ENCODE data around the gene RABGAP1L.
"Not testable (repeated sequence)": the region's sequence is repeated elsewhere in the genome, so short reads cannot be mapped to it uniquely, and the experiment has no call there.

Gene RABGAP1L

GRCh38 chr1:174166530-174167264 lies 7.4 kb downstream of the RABGAP1L start:
- no peak for ATAC-seq
- Mint-ChIP-seq H3K4me3 (no peak overlapping the region), H3K4me1 (peaks cover 64% of the 10 kb centered on the region), H3K27ac (peak overlapping the region in 1 of 2 donors; percentile 58), H3K27me3 (no peaks in the 10 kb centered on the region), H3K9me3 (no peaks in the 10 kb centered on the region)
- DNase-seq, result no peak

DNA sequence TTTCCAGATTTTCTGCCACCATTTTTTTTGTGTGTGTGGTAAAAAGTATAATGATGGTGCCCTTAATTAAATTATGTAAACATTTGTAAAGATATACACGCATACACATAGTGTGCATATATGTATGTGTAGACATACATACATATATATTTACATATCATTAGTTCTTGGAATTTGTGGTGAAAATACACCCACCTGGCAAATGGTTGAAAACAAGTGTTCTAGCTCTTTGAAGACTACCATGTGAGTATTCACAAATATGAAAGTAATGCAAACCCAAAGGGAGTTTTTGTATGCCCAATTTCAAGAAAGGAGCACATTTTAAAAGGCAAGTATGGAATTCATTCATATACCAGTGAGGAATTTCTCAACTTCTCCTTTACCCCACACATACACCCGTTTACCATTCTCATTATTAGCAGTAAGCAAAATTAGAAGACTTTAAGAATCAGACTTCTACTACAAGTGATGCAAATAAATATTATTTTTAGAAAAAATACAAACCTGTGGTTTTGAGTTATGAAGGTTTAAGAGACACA lies 8.0 kb downstream of the RABGAP1L start:
- no peak for DNase-seq
- H3K4me1 Mint-ChIP-seq, result peaks cover 64% of the 10 kb centered on the region

DNA sequence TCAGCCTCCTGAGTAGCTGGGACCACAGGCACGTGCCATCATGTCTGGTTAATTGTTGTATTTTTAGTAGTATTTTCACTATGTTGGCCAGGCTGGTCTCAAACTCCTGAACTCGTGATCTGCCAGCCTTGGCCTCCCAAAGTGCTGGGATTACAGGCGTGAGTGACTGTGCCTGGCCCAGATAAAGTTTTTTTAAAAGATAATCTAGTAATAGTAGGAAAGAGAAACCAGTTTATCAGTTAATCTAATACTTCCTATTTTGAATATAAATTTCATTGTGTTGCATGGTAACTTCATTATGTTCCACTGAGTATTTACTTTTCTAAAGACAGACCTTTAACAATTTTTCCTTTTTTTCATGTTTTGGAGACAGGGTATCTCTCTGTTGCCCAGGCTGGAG lies 10.0 kb downstream of the RABGAP1L start:
- Mint-ChIP-seq H3K27me3 (no peaks in the 10 kb centered on the region), H3K27ac (no peak overlapping the region), H3K9me3 (no peaks in the 10 kb centered on the region), H3K4me3 (no peak overlapping the region), H3K4me1 (peaks cover 69% of the 10 kb centered on the region)
- ATAC-seq (no peak), DNase-seq (no peak)

More for the DNA sequence above, 8.0 kb downstream of the RABGAP1L start:
- H3K27me3 Mint-ChIP-seq, result no peaks in the 10 kb centered on the region
- H3K4me3 Mint-ChIP-seq, result no peak overlapping the region
- H3K27ac Mint-ChIP-seq, result no peak overlapping the region
- no peaks in the 10 kb centered on the region for H3K9me3 Mint-ChIP-seq
- no peak for ATAC-seq

- H3K9me3 Mint-ChIP-seq, result no peaks in the 10 kb centered on the region
- ATAC-seq (no peak), DNase-seq (no peak)
- H3K4me3 Mint-ChIP-seq, result no peak overlapping the region
- no peak overlapping the region for H3K27ac Mint-ChIP-seq
- peaks cover 57% of the 10 kb centered on the region for H3K4me1 Mint-ChIP-seq
- no peaks in the 10 kb centered on the region for H3K27me3 Mint-ChIP-seq
Observed at GRCh38 chr1:174171073-174171472, 11.8 kb downstream of the RABGAP1L start.

GRCh38 chr1:174174461-174175329 lies 15.4 kb downstream of the RABGAP1L start:
- peaks cover 35% of the 10 kb centered on the region for H3K4me1 Mint-ChIP-seq
- DNase-seq, result peak in 1 of 2 donors; percentile 41

GRCh38 chr1:174178459-174178858 lies 19.1 kb downstream of the RABGAP1L start:
- H3K4me1 Mint-ChIP-seq, result peaks cover 24% of the 10 kb centered on the region
- not testable (repeated sequence) for H3K27ac Mint-ChIP-seq, H3K27me3 Mint-ChIP-seq, DNase-seq, H3K4me3 Mint-ChIP-seq, ATAC-seq
- H3K9me3 Mint-ChIP-seq, result peaks cover 0 to 12% of the 10 kb centered on the region in 2 donors

More at GRCh38 chr1:174174461-174175329, 15.4 kb downstream of the RABGAP1L start:
- Mint-ChIP-seq H3K27ac (peak overlapping the region in 1 of 2 donors; percentile 14), H3K9me3 (peaks cover 0 to 12% of the 10 kb centered on the region in 2 donors), H3K4me3 (no peak overlapping the region), H3K27me3 (no peaks in the 10 kb centered on the region)
- ATAC-seq, result peak; percentile 99

- DNase-seq (no peak), ATAC-seq (no peak)
- Mint-ChIP-seq H3K4me1 (peaks cover 33% of the 10 kb centered on the region), H3K27ac (peak overlapping the region in 1 of 2 donors; percentile 11), H3K9me3 (peaks cover 0 to 7% of the 10 kb centered on the region in 2 donors), H3K4me3 (no peak overlapping the region), H3K27me3 (no peaks in the 10 kb centered on the region)
Observed at GRCh38 chr1:174189428-174190062, 30.2 kb downstream of the RABGAP1L start.

GRCh38 chr1:174190691-174191199 lies 31.4 kb downstream of the RABGAP1L start:
- ATAC-seq, result no peak
- H3K27me3 Mint-ChIP-seq, result no peaks in the 10 kb centered on the region
- peaks cover 0 to 7% of the 10 kb centered on the region in 2 donors for H3K9me3 Mint-ChIP-seq
- no peak overlapping the region for H3K4me3 Mint-ChIP-seq
- no peak overlapping the region for H3K27ac Mint-ChIP-seq
- peaks cover 41% of the 10 kb centered on the region for H3K4me1 Mint-ChIP-seq
- no peak for DNase-seq

DNA sequence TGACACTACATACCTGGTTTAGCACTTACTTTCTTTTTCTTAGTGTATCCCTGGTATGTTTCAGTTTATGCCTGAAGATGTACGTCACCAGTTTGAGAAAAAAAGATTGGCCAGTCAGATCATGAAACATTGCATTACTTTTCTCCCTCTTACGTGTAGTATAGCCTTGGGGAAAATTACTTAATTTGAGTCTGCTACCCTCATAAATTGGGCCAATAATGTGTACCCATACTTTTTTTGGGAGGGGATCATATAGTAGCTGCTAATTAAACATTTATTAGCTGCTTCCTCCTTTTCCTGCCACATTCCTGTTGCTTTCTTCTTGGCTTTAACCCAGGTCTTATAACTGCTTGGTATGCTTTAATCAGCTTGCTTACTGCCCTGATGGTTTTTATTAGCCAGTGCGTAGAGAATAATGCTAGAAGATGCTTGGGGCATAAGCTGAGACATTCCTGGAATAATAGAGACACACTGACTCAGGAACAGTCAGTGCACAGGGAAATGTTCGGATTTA lies 32.1 kb downstream of the RABGAP1L start:
- ATAC-seq (no peak), DNase-seq (no peak)
- H3K27ac Mint-ChIP-seq, result no peak overlapping the region
- peaks cover 43% of the 10 kb centered on the region for H3K4me1 Mint-ChIP-seq
- H3K9me3 Mint-ChIP-seq, result peaks cover 0 to 7% of the 10 kb centered on the region in 2 donors
- no peaks in the 10 kb centered on the region for H3K27me3 Mint-ChIP-seq
- H3K4me3 Mint-ChIP-seq, result no peak overlapping the region

GRCh38 chr1:174194461-174194860 lies 35.1 kb downstream of the RABGAP1L start:
- Mint-ChIP-seq H3K4me1 (peaks cover 46% of the 10 kb centered on the region), H3K27ac (no peak overlapping the region)
- no peak for ATAC-seq

GRCh38 chr1:174197088-174197487 lies 37.8 kb downstream of the RABGAP1L start:
- H3K4me3 Mint-ChIP-seq, result no peak overlapping the region
- H3K9me3 Mint-ChIP-seq, result no peaks in the 10 kb centered on the region
- H3K4me1 Mint-ChIP-seq, result peaks cover 44% of the 10 kb centered on the region
- ATAC-seq (no peak), DNase-seq (no peak)
- no peaks in the 10 kb centered on the region for H3K27me3 Mint-ChIP-seq
- no peak overlapping the region for H3K27ac Mint-ChIP-seq

More at GRCh38 chr1:174194461-174194860, 35.1 kb downstream of the RABGAP1L start:
- Mint-ChIP-seq H3K4me3 (no peak overlapping the region), H3K9me3 (no peaks in the 10 kb centered on the region), H3K27me3 (no peaks in the 10 kb centered on the region)
- no peak for DNase-seq

- DNase-seq (no peak), ATAC-seq (no peak)
- no peak overlapping the region for H3K27ac Mint-ChIP-seq
- H3K4me3 Mint-ChIP-seq, result no peak overlapping the region
- H3K4me1 Mint-ChIP-seq, result peaks cover 39% of the 10 kb centered on the region
- H3K9me3 Mint-ChIP-seq, result no peaks in the 10 kb centered on the region
- no peaks in the 10 kb centered on the region for H3K27me3 Mint-ChIP-seq
Observed at GRCh38 chr1:174197547-174197946, 38.2 kb downstream of the RABGAP1L start.

DNA sequence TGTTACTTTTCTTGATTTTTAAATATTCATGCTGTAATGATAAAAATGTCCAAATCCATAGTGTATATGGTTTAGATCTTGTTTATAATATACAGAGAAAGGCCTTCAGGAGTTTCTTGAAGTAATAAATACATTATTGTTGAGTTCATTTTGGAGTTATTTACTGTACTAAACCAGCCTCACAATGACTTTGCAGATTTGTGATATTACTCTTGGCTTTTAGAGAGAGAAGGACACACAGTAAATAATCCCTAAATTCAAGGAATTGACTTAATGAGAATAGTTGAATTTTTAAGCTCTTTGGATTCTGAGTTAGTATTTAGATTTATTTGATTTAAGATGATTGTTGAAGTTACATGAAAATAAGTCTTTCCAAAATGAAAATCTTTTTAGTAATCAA lies 38.9 kb downstream of the RABGAP1L start:
- ATAC-seq (no peak), DNase-seq (no peak)
- Mint-ChIP-seq H3K4me1 (peaks cover 40% of the 10 kb centered on the region), H3K4me3 (no peak overlapping the region), H3K9me3 (peaks cover 0 to 4% of the 10 kb centered on the region in 2 donors), H3K27me3 (no peaks in the 10 kb centered on the region), H3K27ac (no peak overlapping the region)

DNA sequence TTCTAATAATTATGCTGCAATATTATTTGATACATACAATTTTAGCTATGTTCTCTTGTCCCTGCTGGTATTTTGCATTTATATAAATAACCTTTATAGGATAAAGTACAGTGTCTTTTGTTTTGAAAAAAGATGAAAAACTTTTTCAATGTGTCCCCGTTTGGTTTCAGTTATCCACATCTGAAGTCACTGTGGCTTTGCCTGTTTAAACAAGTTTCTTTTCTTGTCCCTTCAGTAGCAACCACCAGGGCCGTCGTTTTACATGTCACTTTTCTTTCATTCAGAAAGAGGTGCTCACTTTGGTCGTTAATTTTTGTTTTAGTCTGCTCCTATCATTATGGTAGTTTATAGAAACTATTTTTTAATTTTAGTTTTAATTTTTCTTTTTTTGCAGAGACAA lies 41.4 kb downstream of the RABGAP1L start:
- H3K9me3 Mint-ChIP-seq, result peaks cover 5 to 12% of the 10 kb centered on the region in 2 donors
- no peak overlapping the region for H3K4me3 Mint-ChIP-seq
- no peaks in the 10 kb centered on the region for H3K27me3 Mint-ChIP-seq
- no peak for DNase-seq
- ATAC-seq, result no peak
- no peak overlapping the region for H3K27ac Mint-ChIP-seq
- peaks cover 54% of the 10 kb centered on the region for H3K4me1 Mint-ChIP-seq

All from stimulated activated naive CD8-positive, alpha-beta T cell treated with anti-CD3 and anti-CD28 coated beads, Interleukin-15, amount 100 ng/mL, for 72 hours (primary cell).